A673 (cell line): ENCODE results near the gene COX6B1.
"Not testable (repeated sequence)": the region's sequence is repeated elsewhere in the genome, so short reads cannot be mapped to it uniquely, and the experiment has no call there.

Experiments used
- EZH2 ChIP-seq: fragments of 200-600 bp; sonication (generic); IDR thresholded peaks from 2 replicates; pipeline ENCODE4 v1.6.1; 2017; ENCODE audit warnings: borderline replicate concordance, low read depth, mild to moderate bottlenecking, mixed read lengths, antibody characterized with exemption, low read length; ENCODE audit not compliant: poor library complexity, severe bottlenecking
- TF ChIP-seq, protein P1 (sequence below): fragments of 300-800, 200-600 bp; sonication (generic); conservative IDR thresholded peaks from 2 replicates; pipeline ENCODE4 v1.5.1; 2017; ENCODE audit warnings: low read depth, mild to moderate bottlenecking, antibody characterized with exemption, low read length, moderate library complexity, mixed read lengths

GRCh38 chr19:35607170-35607569 is 41.0 kb upstream of the COX6B1 start:
- TF ChIP-seq, protein P1, sequence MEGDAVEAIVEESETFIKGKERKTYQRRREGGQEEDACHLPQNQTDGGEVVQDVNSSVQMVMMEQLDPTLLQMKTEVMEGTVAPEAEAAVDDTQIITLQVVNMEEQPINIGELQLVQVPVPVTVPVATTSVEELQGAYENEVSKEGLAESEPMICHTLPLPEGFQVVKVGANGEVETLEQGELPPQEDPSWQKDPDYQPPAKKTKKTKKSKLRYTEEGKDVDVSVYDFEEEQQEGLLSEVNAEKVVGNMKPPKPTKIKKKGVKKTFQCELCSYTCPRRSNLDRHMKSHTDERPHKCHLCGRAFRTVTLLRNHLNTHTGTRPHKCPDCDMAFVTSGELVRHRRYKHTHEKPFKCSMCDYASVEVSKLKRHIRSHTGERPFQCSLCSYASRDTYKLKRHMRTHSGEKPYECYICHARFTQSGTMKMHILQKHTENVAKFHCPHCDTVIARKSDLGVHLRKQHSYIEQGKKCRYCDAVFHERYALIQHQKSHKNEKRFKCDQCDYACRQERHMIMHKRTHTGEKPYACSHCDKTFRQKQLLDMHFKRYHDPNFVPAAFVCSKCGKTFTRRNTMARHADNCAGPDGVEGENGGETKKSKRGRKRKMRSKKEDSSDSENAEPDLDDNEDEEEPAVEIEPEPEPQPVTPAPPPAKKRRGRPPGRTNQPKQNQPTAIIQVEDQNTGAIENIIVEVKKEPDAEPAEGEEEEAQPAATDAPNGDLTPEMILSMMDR: not testable (repeated sequence)
- TF ChIP-seq EZH2: not testable (repeated sequence)
